ENCODE results near the gene RXRG.

Gene RXRG

DNA sequence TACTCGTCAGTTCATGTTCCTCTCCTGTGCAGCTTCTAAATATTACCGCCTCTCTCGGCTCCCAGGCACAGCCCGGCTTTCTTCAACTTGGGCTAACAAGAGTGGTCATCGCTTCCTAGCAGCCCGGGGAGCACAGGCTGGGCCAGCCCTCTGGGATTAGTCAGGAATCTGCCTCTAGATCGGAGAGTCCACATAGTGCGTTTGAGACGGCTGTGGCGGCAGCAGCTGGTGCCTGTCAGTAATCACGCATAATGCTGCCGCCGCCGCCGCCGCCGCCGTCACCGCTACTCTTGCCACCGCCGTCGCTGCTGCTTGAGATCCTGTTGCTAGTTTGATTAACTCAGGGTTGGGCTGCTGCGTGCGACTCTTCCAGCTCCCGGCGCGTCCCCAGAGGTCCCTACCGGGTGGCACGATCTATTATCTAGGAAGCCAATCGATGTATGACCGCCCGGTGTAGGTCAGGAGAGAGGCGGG is at the start of gene RXRG:
RXRG (minus strand) TSS at position 230 of the 474 bp plus-strand sequence. CDS start 233 bp downstream, outside the sequence.
- Histone ChIP-seq H3K9ac (ENCODE audit: low read length in 2 of 2) (peak within 1 kb of the TSS in 1 of 2 donors; percentile 40), H3K4me3 (ENCODE audit: low read length in 2 of 2) (peak within 1 kb of the TSS; percentile 51 to 64), H3K9me3 (ENCODE audit: control insufficient read depth in 2 of 2, low read length in 2 of 2) (no peaks in the 10 kb centered on the region), H3K36me3 (ENCODE audit: control insufficient read depth in 2 of 2, insufficient read depth in 2 of 2, low read length in 2 of 2) (no peaks in the 10 kb centered on the region), H3K27me3 (ENCODE audit: control insufficient read depth in 1 of 2, insufficient read depth in 2 of 2, low read length in 2 of 2) (peaks cover 37 to 48% of the 10 kb centered on the region in 2 donors), H3K27ac (ENCODE audit: low read length) (peak within 1 kb of the TSS; percentile 11), H3K4me1 (ENCODE audit: control insufficient read depth, insufficient read depth, low read length) (peaks cover 8% of the 10 kb centered on the region)

DNA sequence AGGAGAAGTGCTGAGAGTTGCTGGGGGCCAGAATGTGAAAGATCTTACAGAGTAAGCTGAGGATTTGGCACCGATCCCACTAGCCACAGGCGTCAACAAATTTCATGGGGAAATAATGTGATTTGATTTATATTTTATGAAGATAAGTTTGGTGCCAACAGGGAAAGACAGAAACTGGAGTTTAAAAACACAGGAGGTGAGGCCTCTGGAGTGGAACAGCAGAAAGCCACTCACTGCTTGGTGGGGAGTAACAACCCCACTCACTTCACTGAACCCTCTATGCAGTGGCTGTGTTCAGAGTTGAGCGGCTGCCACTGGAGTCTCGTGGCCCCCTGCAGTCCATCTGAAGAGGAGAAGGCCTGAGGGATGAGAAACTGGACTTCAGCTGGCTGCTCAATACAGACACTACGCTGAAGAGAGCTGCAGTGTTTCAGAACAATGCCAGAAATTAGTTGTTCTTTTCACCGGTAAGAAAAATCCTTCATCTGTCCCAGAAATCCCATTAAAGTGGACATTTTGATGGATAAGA is 48.0 kb upstream of the RXRG start:
- no peak overlapping the region for H3K4me3 ChIP-seq (ENCODE audit: low read length in 2 of 2)
- no peaks in the 10 kb centered on the region for H3K36me3 ChIP-seq (ENCODE audit: control insufficient read depth in 2 of 2, insufficient read depth in 2 of 2, low read length in 2 of 2)
- no peaks in the 10 kb centered on the region for H3K4me1 ChIP-seq (ENCODE audit: control insufficient read depth, insufficient read depth, low read length)
- no peak overlapping the region for H3K9ac ChIP-seq (ENCODE audit: low read length in 2 of 2)
- H3K27me3 ChIP-seq (ENCODE audit: control insufficient read depth in 1 of 2, insufficient read depth in 2 of 2, low read length in 2 of 2) = no peaks in the 10 kb centered on the region
- H3K9me3 ChIP-seq (ENCODE audit: control insufficient read depth in 2 of 2, low read length in 2 of 2) = no peaks in the 10 kb centered on the region
- no peak overlapping the region for H3K27ac ChIP-seq (ENCODE audit: low read length)

DNA sequence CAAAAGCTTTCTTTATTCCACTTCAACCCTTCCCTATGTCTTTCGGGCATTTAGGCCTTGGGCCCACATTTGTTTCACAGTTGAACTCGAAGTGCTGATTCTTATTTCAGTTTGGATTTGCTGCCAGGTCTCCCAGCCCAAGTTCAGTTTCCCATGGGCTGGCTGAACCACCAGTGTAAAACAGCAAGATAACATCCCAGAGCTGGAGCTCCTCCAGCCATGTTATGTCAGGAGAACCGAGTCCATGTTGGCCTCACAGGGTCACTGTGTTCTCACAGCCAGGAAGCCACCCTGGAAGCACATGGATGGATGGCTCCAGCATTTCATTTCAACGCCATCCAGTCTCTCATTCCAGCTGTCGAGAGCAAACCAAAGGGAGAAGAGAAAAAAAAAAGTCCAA is 45.2 kb upstream of the RXRG start:
- no peaks in the 10 kb centered on the region for H3K36me3 ChIP-seq (ENCODE audit: control insufficient read depth in 2 of 2, insufficient read depth in 2 of 2, low read length in 2 of 2)
- no peak overlapping the region for H3K27ac ChIP-seq (ENCODE audit: low read length)
- H3K4me3 ChIP-seq (ENCODE audit: low read length in 2 of 2) = no peak overlapping the region
- no peak overlapping the region for H3K9ac ChIP-seq (ENCODE audit: low read length in 2 of 2)
- peaks cover 0 to 2% of the 10 kb centered on the region in 2 donors for H3K27me3 ChIP-seq (ENCODE audit: control insufficient read depth in 1 of 2, insufficient read depth in 2 of 2, low read length in 2 of 2)
- H3K4me1 ChIP-seq (ENCODE audit: control insufficient read depth, insufficient read depth, low read length) = no peaks in the 10 kb centered on the region
- H3K9me3 ChIP-seq (ENCODE audit: control insufficient read depth in 2 of 2, low read length in 2 of 2) = no peaks in the 10 kb centered on the region

DNA sequence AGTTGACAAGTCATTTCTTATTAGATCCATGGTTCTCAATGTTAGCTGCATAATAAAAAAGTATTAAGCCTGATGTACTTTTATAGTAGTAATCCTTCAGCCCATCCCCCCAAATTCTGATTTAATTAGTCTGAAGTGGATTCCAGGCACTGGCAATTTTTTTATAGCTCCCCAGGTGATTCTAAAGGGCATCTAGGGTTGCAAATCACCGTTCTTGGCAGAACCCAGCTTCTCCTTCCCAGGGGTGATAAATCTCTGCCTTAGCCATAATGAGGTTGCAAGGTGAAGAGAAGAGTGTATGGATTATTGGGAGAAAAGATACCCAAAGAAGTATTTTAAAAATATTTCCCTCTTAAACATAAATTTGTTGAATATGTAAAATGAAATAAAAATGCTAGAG is 43.0 kb upstream of the RXRG start:
- H3K4me1 ChIP-seq (ENCODE audit: control insufficient read depth, insufficient read depth, low read length) = no peaks in the 10 kb centered on the region

DNA sequence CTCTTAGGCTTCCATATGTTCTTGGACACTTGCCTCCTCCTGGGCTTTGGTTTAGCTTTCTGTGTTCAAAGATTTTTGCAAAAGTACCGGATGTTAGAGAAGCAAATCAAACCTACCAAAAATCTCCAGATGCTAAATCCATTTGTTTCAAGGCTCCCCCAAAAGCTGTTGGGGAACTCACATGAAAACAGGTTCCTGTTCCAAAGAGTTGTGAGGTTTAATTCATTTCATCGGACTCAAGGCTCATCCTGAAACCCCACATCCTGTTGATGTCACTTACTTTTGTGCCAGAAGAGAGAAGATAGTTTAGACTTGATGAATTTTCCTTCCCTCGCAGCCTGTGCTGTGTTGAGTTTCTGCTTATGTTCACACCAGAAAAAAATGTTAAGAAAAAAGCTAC is 41.7 kb upstream of the RXRG start:
- no peaks in the 10 kb centered on the region for H3K36me3 ChIP-seq (ENCODE audit: control insufficient read depth in 2 of 2, insufficient read depth in 2 of 2, low read length in 2 of 2)
- no peaks in the 10 kb centered on the region for H3K4me1 ChIP-seq (ENCODE audit: control insufficient read depth, insufficient read depth, low read length)
- peaks cover 0 to 2% of the 10 kb centered on the region in 2 donors for H3K27me3 ChIP-seq (ENCODE audit: control insufficient read depth in 1 of 2, insufficient read depth in 2 of 2, low read length in 2 of 2)
- no peak overlapping the region for H3K9ac ChIP-seq (ENCODE audit: low read length in 2 of 2)
- no peak overlapping the region for H3K4me3 ChIP-seq (ENCODE audit: low read length in 2 of 2)
- no peak overlapping the region for H3K27ac ChIP-seq (ENCODE audit: low read length)
- no peaks in the 10 kb centered on the region for H3K9me3 ChIP-seq (ENCODE audit: control insufficient read depth in 2 of 2, low read length in 2 of 2)

More for the DNA sequence above, 43.0 kb upstream of the RXRG start:
- H3K27ac ChIP-seq (ENCODE audit: low read length) = no peak overlapping the region
- H3K27me3 ChIP-seq (ENCODE audit: control insufficient read depth in 1 of 2, insufficient read depth in 2 of 2, low read length in 2 of 2) = peaks cover 0 to 2% of the 10 kb centered on the region in 2 donors
- H3K4me3 ChIP-seq (ENCODE audit: low read length in 2 of 2) = no peak overlapping the region
- no peaks in the 10 kb centered on the region for H3K9me3 ChIP-seq (ENCODE audit: control insufficient read depth in 2 of 2, low read length in 2 of 2)
- no peaks in the 10 kb centered on the region for H3K36me3 ChIP-seq (ENCODE audit: control insufficient read depth in 2 of 2, insufficient read depth in 2 of 2, low read length in 2 of 2)
- no peak overlapping the region for H3K9ac ChIP-seq (ENCODE audit: low read length in 2 of 2)

DNA sequence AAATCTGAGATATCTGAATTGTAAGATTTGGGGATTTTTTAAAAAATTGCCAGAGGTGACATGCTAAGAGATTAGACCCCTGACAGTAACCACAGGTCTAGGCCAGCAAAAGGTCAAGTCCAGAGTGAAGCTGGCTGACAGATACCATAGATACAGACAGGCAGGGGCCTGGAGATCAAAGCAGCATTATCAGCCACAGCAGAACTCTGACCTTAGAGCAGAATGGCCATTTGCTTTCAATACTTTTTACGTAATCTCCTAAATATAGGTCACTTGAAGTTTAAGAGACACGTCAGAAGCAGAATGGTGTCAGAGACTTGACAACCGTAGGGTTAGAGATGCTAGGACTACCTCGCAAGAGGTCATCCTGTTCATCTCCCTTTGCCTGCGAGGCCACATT is 40.8 kb upstream of the RXRG start:
- no peaks in the 10 kb centered on the region for H3K9me3 ChIP-seq (ENCODE audit: control insufficient read depth in 2 of 2, low read length in 2 of 2)
- H3K4me1 ChIP-seq (ENCODE audit: control insufficient read depth, insufficient read depth, low read length) = no peaks in the 10 kb centered on the region
- H3K9ac ChIP-seq (ENCODE audit: low read length in 2 of 2) = no peak overlapping the region
- peaks cover 0 to 2% of the 10 kb centered on the region in 2 donors for H3K27me3 ChIP-seq (ENCODE audit: control insufficient read depth in 1 of 2, insufficient read depth in 2 of 2, low read length in 2 of 2)
- H3K4me3 ChIP-seq (ENCODE audit: low read length in 2 of 2) = no peak overlapping the region
- no peaks in the 10 kb centered on the region for H3K36me3 ChIP-seq (ENCODE audit: control insufficient read depth in 2 of 2, insufficient read depth in 2 of 2, low read length in 2 of 2)
- no peak overlapping the region for H3K27ac ChIP-seq (ENCODE audit: low read length)

DNA sequence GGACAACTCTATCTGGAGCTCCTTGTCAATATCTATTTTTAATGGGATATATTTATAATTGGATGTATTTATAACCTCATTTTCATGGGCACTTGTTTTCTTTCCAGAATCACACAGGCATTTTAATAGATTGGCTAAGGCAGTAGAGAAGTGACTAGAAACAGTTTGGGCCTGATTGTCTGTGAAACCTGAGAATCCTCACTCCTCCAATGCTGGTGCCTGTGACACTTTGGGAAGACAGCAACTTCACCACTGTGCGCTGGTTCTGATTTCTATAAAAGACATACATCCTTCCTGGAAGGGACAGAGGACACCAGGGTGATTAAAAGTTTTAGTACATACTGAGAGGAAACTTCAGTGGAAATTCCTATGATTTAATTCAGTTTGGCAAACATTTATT is 39.6 kb upstream of the RXRG start:
- H3K9me3 ChIP-seq (ENCODE audit: control insufficient read depth in 2 of 2, low read length in 2 of 2) = no peaks in the 10 kb centered on the region
- H3K9ac ChIP-seq (ENCODE audit: low read length in 2 of 2) = no peak overlapping the region
- H3K36me3 ChIP-seq (ENCODE audit: control insufficient read depth in 2 of 2, insufficient read depth in 2 of 2, low read length in 2 of 2) = no peaks in the 10 kb centered on the region
- no peak overlapping the region for H3K4me3 ChIP-seq (ENCODE audit: low read length in 2 of 2)
- H3K4me1 ChIP-seq (ENCODE audit: control insufficient read depth, insufficient read depth, low read length) = no peaks in the 10 kb centered on the region
- H3K27ac ChIP-seq (ENCODE audit: low read length) = no peak overlapping the region
- peaks cover 0 to 2% of the 10 kb centered on the region in 2 donors for H3K27me3 ChIP-seq (ENCODE audit: control insufficient read depth in 1 of 2, insufficient read depth in 2 of 2, low read length in 2 of 2)

DNA sequence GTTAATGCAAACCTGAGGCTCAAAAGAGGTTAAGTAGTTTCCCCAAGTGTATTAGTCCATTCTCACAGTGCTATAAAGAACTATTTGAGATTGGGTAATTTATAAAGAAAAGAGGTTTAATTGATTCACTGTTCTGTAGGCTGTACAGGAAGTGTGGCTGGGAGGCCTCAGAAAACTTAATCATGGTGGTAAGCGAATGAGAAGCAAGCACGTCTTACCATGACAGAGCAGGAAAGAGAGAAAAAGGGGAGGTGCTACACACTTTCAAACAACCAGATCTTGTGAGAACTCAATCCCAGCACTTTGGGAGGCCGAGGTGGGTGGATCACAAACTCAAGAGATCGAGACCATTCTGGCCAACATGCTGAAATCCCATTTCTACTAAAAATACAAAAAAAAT is 38.5 kb upstream of the RXRG start:
- Histone ChIP-seq H3K27ac (ENCODE audit: low read length) (no peak overlapping the region), H3K36me3 (ENCODE audit: control insufficient read depth in 2 of 2, insufficient read depth in 2 of 2, low read length in 2 of 2) (no peaks in the 10 kb centered on the region)

DNA sequence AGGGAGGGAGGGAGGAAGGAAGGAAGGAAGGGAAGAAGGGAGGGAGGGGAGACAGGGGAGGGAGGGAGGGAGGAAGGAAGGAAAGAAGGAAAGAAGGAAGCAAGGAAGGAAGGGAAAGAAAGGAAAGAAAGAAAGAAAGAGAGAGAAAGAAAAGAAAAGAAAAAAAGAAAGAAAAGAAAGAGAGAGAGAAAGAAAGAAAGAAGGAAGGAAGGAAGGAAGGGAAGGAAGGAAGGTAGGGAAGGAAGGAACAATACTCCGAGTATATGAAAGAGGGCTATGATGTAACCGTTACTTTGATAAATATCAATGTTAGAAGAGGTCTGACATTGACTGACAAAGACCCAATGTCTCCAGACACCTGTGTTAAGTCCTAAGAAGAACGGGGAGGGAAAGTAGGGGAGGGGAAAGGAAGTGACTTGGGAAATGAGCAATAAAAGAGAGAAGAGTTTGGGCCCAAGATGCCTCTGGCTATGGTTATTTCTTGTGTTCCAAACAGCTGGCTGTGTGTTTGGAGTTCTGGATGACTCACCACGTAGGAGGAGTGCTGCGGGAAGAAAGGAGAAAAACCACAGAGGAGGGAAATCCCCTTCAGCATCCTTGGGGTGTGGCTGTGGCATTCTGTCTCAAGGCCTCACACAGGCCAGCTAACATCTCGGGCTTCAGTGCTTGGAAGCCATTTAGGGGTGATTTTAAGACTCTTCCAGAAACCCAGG is 37.0 kb upstream of the RXRG start:
- H3K27me3 ChIP-seq (ENCODE audit: control insufficient read depth in 1 of 2, insufficient read depth in 2 of 2, low read length in 2 of 2) = peaks cover 0 to 2% of the 10 kb centered on the region in 2 donors
- no peaks in the 10 kb centered on the region for H3K36me3 ChIP-seq (ENCODE audit: control insufficient read depth in 2 of 2, insufficient read depth in 2 of 2, low read length in 2 of 2)
- no peaks in the 10 kb centered on the region for H3K4me1 ChIP-seq (ENCODE audit: control insufficient read depth, insufficient read depth, low read length)
- H3K27ac ChIP-seq (ENCODE audit: low read length) = no peak overlapping the region
- H3K9me3 ChIP-seq (ENCODE audit: control insufficient read depth in 2 of 2, low read length in 2 of 2) = no peaks in the 10 kb centered on the region
- no peak overlapping the region for H3K9ac ChIP-seq (ENCODE audit: low read length in 2 of 2)
- H3K4me3 ChIP-seq (ENCODE audit: low read length in 2 of 2) = no peak overlapping the region

More for the DNA sequence above, 38.5 kb upstream of the RXRG start:
- Histone ChIP-seq H3K27me3 (ENCODE audit: control insufficient read depth in 1 of 2, insufficient read depth in 2 of 2, low read length in 2 of 2) (peaks cover 0 to 2% of the 10 kb centered on the region in 2 donors), H3K4me1 (ENCODE audit: control insufficient read depth, insufficient read depth, low read length) (no peaks in the 10 kb centered on the region), H3K9ac (ENCODE audit: low read length in 2 of 2) (no peak overlapping the region), H3K4me3 (ENCODE audit: low read length in 2 of 2) (no peak overlapping the region), H3K9me3 (ENCODE audit: control insufficient read depth in 2 of 2, low read length in 2 of 2) (no peaks in the 10 kb centered on the region)

DNA sequence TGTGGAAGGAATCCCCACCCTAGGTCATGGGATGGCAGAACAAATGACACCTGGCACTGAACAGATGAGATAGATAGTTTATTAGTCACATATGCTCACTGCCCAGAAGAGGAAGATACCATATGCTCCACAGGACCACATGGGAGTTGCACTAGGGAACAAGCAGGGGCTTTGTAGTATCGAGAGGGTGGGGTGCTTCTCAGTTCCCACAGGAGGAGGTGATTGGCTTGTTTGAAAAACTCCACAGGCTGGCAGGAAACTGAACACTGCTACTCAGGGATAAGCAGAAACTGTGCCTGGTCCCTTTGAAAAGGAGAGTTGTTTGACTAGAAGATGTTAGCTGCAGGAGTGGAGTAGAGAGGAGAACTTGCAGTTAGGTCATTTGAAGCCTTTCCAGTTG is 31.9 kb upstream of the RXRG start:
- Histone ChIP-seq H3K36me3 (ENCODE audit: control insufficient read depth in 2 of 2, insufficient read depth in 2 of 2, low read length in 2 of 2) (no peaks in the 10 kb centered on the region), H3K9me3 (ENCODE audit: control insufficient read depth in 2 of 2, low read length in 2 of 2) (no peaks in the 10 kb centered on the region), H3K9ac (ENCODE audit: low read length in 2 of 2) (no peak overlapping the region), H3K4me3 (ENCODE audit: low read length in 2 of 2) (no peak overlapping the region), H3K27ac (ENCODE audit: low read length) (no peak overlapping the region), H3K4me1 (ENCODE audit: control insufficient read depth, insufficient read depth, low read length) (no peaks in the 10 kb centered on the region), H3K27me3 (ENCODE audit: control insufficient read depth in 1 of 2, insufficient read depth in 2 of 2, low read length in 2 of 2) (peaks cover 0 to 2% of the 10 kb centered on the region in 2 donors)

DNA sequence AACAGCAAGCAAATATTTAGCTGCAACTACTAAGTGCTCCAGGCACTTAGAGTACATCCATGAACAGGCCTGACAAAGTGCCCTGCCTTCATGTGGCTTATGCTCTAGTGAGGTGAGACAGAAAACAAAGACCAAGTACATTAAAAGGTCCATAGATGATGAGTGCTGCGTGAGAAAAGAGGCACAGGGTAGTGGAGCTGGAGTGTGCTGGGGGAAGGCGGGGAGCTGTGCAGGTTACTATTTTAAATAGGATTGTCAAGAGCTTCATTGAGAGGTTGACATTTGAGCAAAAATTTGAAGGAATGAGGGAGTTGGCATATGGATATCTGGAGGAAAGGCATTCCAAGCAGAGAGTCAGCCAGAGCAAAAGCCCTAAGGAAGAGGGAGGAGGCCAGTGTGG is 29.3 kb upstream of the RXRG start:
- no peaks in the 10 kb centered on the region for H3K36me3 ChIP-seq (ENCODE audit: control insufficient read depth in 2 of 2, insufficient read depth in 2 of 2, low read length in 2 of 2)
- H3K27me3 ChIP-seq (ENCODE audit: control insufficient read depth in 1 of 2, insufficient read depth in 2 of 2, low read length in 2 of 2) = peaks cover 0 to 2% of the 10 kb centered on the region in 2 donors
- no peak overlapping the region for H3K9ac ChIP-seq (ENCODE audit: low read length in 2 of 2)
- peaks cover 0 to 2% of the 10 kb centered on the region in 2 donors for H3K9me3 ChIP-seq (ENCODE audit: control insufficient read depth in 2 of 2, low read length in 2 of 2)
- H3K27ac ChIP-seq (ENCODE audit: low read length) = no peak overlapping the region
- H3K4me3 ChIP-seq (ENCODE audit: low read length in 2 of 2) = no peak overlapping the region
- no peaks in the 10 kb centered on the region for H3K4me1 ChIP-seq (ENCODE audit: control insufficient read depth, insufficient read depth, low read length)

All from stomach smooth muscle (tissue), 2 donors.